Bronchial epithelial cell (primary cell): ENCODE data around the gene IQCM. TPM values are rescaled to one million over a fixed set of nuclear protein-coding genes. Genes with fewer than 3 reads are reported as not detected.

Experiments
- DNase-seq: peaks from one replicate; pipeline ENCODE4 v3.0.0-alpha.2; 2010; ENCODE audit warnings: low read depth
- FAIRE-seq: peaks from 2 replicates; lab custom pipeline; 2011; peaks lifted over from hg19 to GRCh38; lab: Jason Lieb, UNC
- H3K27me3 ChIP-seq: 2 replicates; pipeline ENCODE4 v1.5.1; 2011; ENCODE audit warnings: low read length; ENCODE audit not compliant: control insufficient read depth, insufficient read depth
- H3K36me3 ChIP-seq: 2 replicates; pipeline ENCODE4 v1.5.1; 2011; ENCODE audit warnings: low read length; ENCODE audit not compliant: control insufficient read depth, insufficient read depth
- H3K4me3 ChIP-seq: 2 replicates; pipeline ENCODE4 v1.5.1; 2011; ENCODE audit warnings: mild to moderate bottlenecking, low read depth, low read length, control low read depth
- total RNA-seq: library from RNA; depleted of rRNA; stranded (reverse); fragments of >200 nt; gene quantifications from 2 replicates; pipeline ENCODE4 v1.2.1, GENCODE V29; 2014
- TF ChIP-seq, protein P1 (sequence below): IDR thresholded peaks from 2 replicates; pipeline ENCODE4 v1.5.1; 2011; ENCODE audit warnings: mild to moderate bottlenecking, moderate library complexity, low read length, control low read depth, inconsistent platforms; ENCODE audit not compliant: insufficient read depth, severe bottlenecking

IQCM gene
- total RNA-seq, 1 donor from 2014 or later, result not detected

DNA sequence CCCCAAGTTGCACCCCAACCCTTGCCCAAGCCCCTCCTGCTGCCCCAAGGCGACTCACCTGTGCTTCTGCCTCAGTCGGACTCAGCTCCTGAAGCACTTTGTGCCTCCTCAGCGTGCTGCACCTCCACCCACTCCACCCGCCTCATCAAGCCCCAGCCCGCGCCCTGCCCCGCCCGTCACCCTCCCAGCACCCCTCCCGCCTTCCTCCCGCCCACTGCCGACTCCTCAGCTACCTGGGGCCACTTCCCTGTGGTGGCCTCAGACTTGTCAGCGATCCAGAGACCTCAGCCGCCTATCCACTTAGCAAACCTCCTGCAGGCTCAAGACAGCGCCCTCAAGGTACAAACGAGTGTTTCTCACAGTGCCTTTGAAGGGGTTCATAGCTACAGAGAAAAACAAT is 19.6 kb upstream of the IQCM start:
- H3K4me3 ChIP-seq, result no peak overlapping the region
- no peaks in the 10 kb centered on the region for H3K36me3 ChIP-seq
- no peaks in the 10 kb centered on the region for H3K27me3 ChIP-seq
- TF ChIP-seq, protein P1, sequence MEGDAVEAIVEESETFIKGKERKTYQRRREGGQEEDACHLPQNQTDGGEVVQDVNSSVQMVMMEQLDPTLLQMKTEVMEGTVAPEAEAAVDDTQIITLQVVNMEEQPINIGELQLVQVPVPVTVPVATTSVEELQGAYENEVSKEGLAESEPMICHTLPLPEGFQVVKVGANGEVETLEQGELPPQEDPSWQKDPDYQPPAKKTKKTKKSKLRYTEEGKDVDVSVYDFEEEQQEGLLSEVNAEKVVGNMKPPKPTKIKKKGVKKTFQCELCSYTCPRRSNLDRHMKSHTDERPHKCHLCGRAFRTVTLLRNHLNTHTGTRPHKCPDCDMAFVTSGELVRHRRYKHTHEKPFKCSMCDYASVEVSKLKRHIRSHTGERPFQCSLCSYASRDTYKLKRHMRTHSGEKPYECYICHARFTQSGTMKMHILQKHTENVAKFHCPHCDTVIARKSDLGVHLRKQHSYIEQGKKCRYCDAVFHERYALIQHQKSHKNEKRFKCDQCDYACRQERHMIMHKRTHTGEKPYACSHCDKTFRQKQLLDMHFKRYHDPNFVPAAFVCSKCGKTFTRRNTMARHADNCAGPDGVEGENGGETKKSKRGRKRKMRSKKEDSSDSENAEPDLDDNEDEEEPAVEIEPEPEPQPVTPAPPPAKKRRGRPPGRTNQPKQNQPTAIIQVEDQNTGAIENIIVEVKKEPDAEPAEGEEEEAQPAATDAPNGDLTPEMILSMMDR, result no peak
- DNase-seq (no peak), FAIRE-seq (no peak)

DNA sequence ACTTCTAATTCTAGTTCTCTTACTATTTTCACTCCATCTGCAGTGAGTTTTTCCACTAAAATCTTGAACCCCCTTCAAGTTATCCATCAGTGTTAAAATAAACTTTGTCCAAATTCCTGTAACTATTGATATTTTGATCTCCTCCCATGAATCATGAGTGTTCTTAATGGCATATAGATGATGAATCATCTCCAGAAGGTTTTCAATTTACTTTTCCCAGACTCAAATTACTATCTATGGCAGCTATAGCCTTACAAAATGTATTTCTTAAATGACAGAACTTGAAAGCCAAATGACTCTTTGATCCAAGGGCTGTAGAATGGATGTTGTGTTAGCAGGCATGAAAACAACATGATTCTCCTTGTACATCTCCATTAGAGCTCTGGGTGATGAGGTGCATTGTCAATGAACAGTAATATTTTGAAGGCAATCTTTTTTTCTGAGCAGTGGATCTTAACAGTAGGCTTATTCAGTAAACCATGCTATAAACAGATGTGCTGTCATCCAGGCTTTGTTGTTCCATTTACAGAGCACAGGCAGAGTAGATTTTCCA is 16.1 kb upstream of the IQCM start:
- no peak overlapping the region for H3K4me3 ChIP-seq
- no peaks in the 10 kb centered on the region for H3K36me3 ChIP-seq
- TF ChIP-seq, protein P1, result no peak
- DNase-seq (peak; percentile 52), FAIRE-seq (no peak)
- no peaks in the 10 kb centered on the region for H3K27me3 ChIP-seq

DNA sequence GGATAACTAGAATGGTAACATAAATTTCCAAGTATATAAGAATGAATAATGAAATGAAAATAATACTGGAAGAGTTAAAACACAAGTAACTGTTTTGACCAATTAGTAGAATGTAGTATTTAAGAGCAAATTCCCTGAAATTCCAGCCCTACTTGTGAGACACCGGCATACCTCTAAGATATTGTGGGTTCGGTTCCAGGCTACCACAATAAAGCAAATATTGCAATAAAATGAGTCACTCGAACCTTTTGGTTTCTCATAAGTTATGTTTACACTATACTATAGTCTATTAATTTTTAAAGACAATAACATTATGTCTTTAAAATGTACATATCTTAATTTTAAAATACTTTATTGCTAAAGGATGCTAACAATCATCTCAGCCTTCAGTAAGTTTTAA is 15.2 kb upstream of the IQCM start:
- no peaks in the 10 kb centered on the region for H3K27me3 ChIP-seq
- H3K4me3 ChIP-seq, result no peak overlapping the region
- FAIRE-seq (no peak), DNase-seq (peak; percentile 25)
- no peaks in the 10 kb centered on the region for H3K36me3 ChIP-seq
- TF ChIP-seq, protein P1, result no peak

DNA sequence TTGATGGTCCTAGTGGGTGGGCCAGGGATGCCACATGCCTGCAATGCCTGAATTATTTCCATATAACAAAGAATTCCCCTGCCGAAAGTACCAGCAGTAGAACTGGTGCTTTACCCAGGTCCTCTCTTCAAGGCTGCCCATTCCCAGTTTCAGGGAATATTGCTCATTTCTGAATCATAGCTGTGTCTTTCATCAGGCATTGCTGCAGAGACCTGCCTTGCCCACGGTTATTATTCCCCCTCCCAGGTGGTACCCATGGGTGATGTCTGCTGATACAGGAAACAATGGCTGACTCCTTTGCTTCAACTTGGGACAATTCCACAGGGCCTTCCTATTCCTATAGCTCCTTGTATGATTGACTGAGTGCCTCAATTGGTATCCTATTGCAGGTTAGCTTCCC is 9.7 kb upstream of the IQCM start:
- Histone ChIP-seq H3K4me3 (no peak overlapping the region), H3K27me3 (no peaks in the 10 kb centered on the region), H3K36me3 (no peaks in the 10 kb centered on the region)
- peak; percentile 95 for DNase-seq
- no peak for FAIRE-seq
- TF ChIP-seq, protein P1, result no peak

DNA sequence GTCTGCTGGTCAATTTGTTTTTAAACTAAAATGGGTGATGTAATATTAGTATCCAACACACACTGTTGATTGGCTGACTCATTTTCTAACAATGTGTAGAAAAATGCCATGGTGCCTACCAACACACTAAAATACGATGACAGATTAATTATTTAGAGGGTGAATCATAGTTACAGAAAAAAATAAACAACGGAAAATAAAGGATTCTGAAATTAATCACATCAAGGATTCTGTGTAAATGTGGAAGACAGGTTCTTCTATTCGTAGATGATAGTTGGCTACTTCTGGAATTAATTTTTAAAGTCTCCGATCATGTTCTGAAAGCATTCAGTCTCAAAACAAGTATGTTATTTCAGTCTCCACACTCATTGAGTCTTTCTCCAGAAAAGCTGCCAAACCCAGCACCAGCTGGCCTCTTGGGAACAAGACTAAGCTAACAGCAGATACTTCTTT is 8.2 kb upstream of the IQCM start:
- FAIRE-seq, result no peak
- TF ChIP-seq, protein P1, result no peak
- peak; percentile 94 for DNase-seq
- Histone ChIP-seq H3K4me3 (no peak overlapping the region), H3K36me3 (no peaks in the 10 kb centered on the region), H3K27me3 (no peaks in the 10 kb centered on the region)

DNA sequence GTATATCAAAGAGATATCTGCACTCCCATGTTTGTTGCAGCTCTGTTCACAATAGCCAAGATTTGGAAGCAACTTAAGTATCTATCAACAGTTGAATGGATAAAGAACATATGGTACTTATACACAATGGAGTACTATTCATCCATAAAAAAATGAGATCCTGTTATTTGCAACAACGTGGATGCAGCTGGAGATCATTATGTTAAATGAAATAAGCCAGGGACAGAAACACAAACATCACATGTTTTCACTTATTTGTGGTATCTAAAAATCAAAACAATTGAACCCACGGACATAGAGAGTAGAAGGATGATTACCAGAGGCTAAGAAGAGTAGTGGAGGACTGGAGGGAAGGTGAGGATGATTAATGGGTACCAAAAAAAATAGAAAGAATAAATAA is 14.2 kb downstream of the IQCM start:
- FAIRE-seq (no peak), DNase-seq (no peak)

More for the DNA sequence above, 14.2 kb downstream of the IQCM start:
- Histone ChIP-seq H3K27me3 (no peaks in the 10 kb centered on the region), H3K36me3 (no peaks in the 10 kb centered on the region), H3K4me3 (no peak overlapping the region)
- TF ChIP-seq, protein P1, result no peak
